ENCODE results near the gene PLBD1. TPM values are rescaled to one million over a fixed set of nuclear protein-coding genes. Genes with fewer than 3 reads are reported as not detected.

Gene PLBD1
- total RNA-seq, 1 experiment from 2014 or later = 49.6 TPM

GRCh38 chr12:14510574-14510973, 57.1 kb downstream of the PLBD1 start:
- TF ChIP-seq ZNF532 (CRISPR knock-in tag; IDR thresholded peaks at IDR 0.05; ENCODE audit: borderline replicate concordance) = no peak
- TF ChIP-seq USF2 (CRISPR knock-in tag; IDR thresholded peaks at IDR 0.05) = no peak
- no peak for TF ChIP-seq CREB1 (CRISPR knock-in tag; IDR thresholded peaks at IDR 0.05)
- TF ChIP-seq TCF7 (CRISPR knock-in tag; IDR thresholded peaks at IDR 0.05; ENCODE audit: low read depth) = no peak
- no peak for TF ChIP-seq NR3C1 (CRISPR knock-in tag; conservative IDR thresholded peaks at IDR 0.05; ENCODE audit: low read depth)
- no peak for TF ChIP-seq ZNF317 (CRISPR knock-in tag; IDR thresholded peaks at IDR 0.05; ENCODE audit: borderline replicate concordance, low read depth)
- no peak for TF ChIP-seq NFYB (CRISPR knock-in tag; conservative IDR thresholded peaks at IDR 0.05; ENCODE audit: low read depth)
- TF ChIP-seq FOXK1 (CRISPR knock-in tag; IDR thresholded peaks at IDR 0.05) = no peak
- TF ChIP-seq ZNF219 (CRISPR knock-in tag; IDR thresholded peaks at IDR 0.05; ENCODE audit: borderline replicate concordance) = no peak
- no peak for TF ChIP-seq ETV6 (CRISPR knock-in tag; IDR thresholded peaks at IDR 0.05)
- TF ChIP-seq HMGA2 (CRISPR knock-in tag; IDR thresholded peaks at IDR 0.05) = no peak
- no peak for TF ChIP-seq ZNF423 (CRISPR knock-in tag; IDR thresholded peaks at IDR 0.05)
- no peak for TF ChIP-seq HMGXB4 (CRISPR knock-in tag; IDR thresholded peaks at IDR 0.05)
- no peak for TF ChIP-seq RORB (CRISPR knock-in tag; IDR thresholded peaks at IDR 0.05)
- TF ChIP-seq ZNF121 (CRISPR knock-in tag; IDR thresholded peaks at IDR 0.05) = no peak
- TF ChIP-seq FOXJ3 (CRISPR knock-in tag; IDR thresholded peaks at IDR 0.05; ENCODE audit: borderline replicate concordance) = no peak
- TF ChIP-seq KAT7 (CRISPR knock-in tag; IDR thresholded peaks at IDR 0.05; ENCODE audit: borderline replicate concordance) = no peak
- no peak for TF ChIP-seq E2F5 (CRISPR knock-in tag; IDR thresholded peaks at IDR 0.05)
- TF ChIP-seq MYBL2 (CRISPR knock-in tag; IDR thresholded peaks at IDR 0.05) = no peak
- no peaks in the 10 kb centered on the region for H3K27me3 Mint-ChIP-seq (ENCODE audit: low read depth)
- DNase-seq (ENCODE audit: low spot score) (no peak), ATAC-seq (no peak)
- H3K9me3 Mint-ChIP-seq = no peaks in the 10 kb centered on the region
- peaks cover 18% of the 10 kb centered on the region for H3K4me1 Mint-ChIP-seq
- no peak overlapping the region for H3K4me3 Mint-ChIP-seq
- ChIA-PET CTCF (no interaction called here), POLR2A (no interaction called here)
- H3K36me3 Mint-ChIP-seq = peaks cover 8% of the 10 kb centered on the region
- no peak overlapping the region for H3K27ac Mint-ChIP-seq

All from WTC11 (cell line).